Testis (tissue), 3 donors: ENCODE data around the gene C2orf68. TPM values are rescaled to one million over a fixed set of nuclear protein-coding genes. Genes with fewer than 3 reads are reported as not detected.

ENCODE experiments used
- DNase-seq: peaks from one replicate; pipeline ENCODE4 v3.0.0-alpha.2; 2019
- H3K27ac ChIP-seq, 2 donors: fragments of 200-600 bp; sonication (generic); one replicate each; pipeline ENCODE4 v1.5.1; 2019
- H3K27me3 ChIP-seq: fragments of 200-600 bp; sonication (generic); one replicate; pipeline ENCODE4 v1.5.1; 2019
- H3K36me3 ChIP-seq: fragments of 200-600 bp; sonication (generic); one replicate; pipeline ENCODE4 v1.5.1; 2017; ENCODE audit warnings: low read depth; ENCODE audit errors: missing control alignments
- H3K4me1 ChIP-seq: fragments of 200-600 bp; sonication (generic); one replicate; pipeline ENCODE4 v1.5.1; 2019
- H3K4me3 ChIP-seq, 2 donors: fragments of 200-600 bp; sonication (generic); one replicate each; pipeline ENCODE4 v1.5.1; 2017 to 2019
- H3K9me3 ChIP-seq: fragments of 200-600 bp; sonication (generic); one replicate; pipeline ENCODE4 v1.5.1; 2017
- CTCF ChIP-seq, 3 experiments: fragments of 450-650 bp in 2 of 3; fragments of 200-600 bp in 1 of 3; sonication (generic) in 1 of 3; IDR thresholded peaks; one replicate each; pipeline ENCODE4 v1.5.1; 2016 to 2019; ENCODE audit warnings: antibody characterized with exemption in 3 of 3, mild to moderate bottlenecking in 2 of 3, moderate library complexity in 1 of 3
- POLR2A ChIP-seq: fragments of 450-650 bp; IDR thresholded peaks from one replicate; pipeline ENCODE4 v1.6.1; 2017; ENCODE audit warnings: antibody characterized with exemption, mild to moderate bottlenecking, moderate library complexity
- WGBS, 2 donors: methylation state at CpG; one replicate each; pipeline ENCODE4 v1.1.5; 2018; 5-methylcytosine and 5-hydroxymethylcytosine counted together
- intact Hi-C: fragments of 100-400 bp; cut with DNase I; formaldehyde crosslinking; loops from one replicate; pipeline ENCODE4 v1.15.1; 2023; ENCODE audit warnings: low total_unique reads
- polyA plus RNA-seq: library from polyadenylated mRNA; stranded (reverse); fragments of 350-450 nt; fragmentation: Illumina TruSeq; extraction: RNeasy Lipid Tissue Mini Kit (QIAGEN cat#74804); gene quantifications from one replicate; pipeline ENCODE4 v1.2.3, GENCODE V29; 2014; ENCODE audit warnings: low read depth, low replicate concordance; ENCODE audit not compliant: insufficient read depth
- total RNA-seq, 2 donors: library from RNA; depleted of rRNA; stranded (reverse); fragments of >200 nt; gene quantifications; one replicate each; pipeline ENCODE4 v1.2.3, GENCODE V29; 2016

C2orf68 gene
- total and polyA plus RNA-seq, 3 donors from 2014 or later, result 22.9 to 55.7 (median 37.6) TPM

- Histone ChIP-seq H3K27me3 (no peaks in the 10 kb centered on the region), H3K4me3 (no peak overlapping the region), H3K27ac (peak overlapping the region; percentile 36 to 50), H3K36me3 (no peaks in the 10 kb centered on the region), H3K9me3 (no peaks in the 10 kb centered on the region), H3K4me1 (peaks cover 5% of the 10 kb centered on the region)
- 37 to 48% methylated on average over 4 of the region's 4 CpGs for WGBS, 2 donors
- DNase-seq, result peak; percentile 57
- no peak for TF ChIP-seq CTCF (IDR thresholded peaks at IDR 0.05)
- no peak for TF ChIP-seq POLR2A
- intact Hi-C loops, result no loop called here
These were observed 23.8 kb upstream of the C2orf68 start for GRCh38 chr2:85635636-85636035.

GRCh38 chr2:85635011-85635410 lies 23.1 kb upstream of the C2orf68 start:
- intact Hi-C loops, result no loop called here
- Histone ChIP-seq H3K4me3 (no peak overlapping the region), H3K4me1 (peaks cover 5% of the 10 kb centered on the region), H3K27ac (peak overlapping the region; percentile 36 to 50), H3K27me3 (no peaks in the 10 kb centered on the region), H3K9me3 (no peaks in the 10 kb centered on the region), H3K36me3 (no peaks in the 10 kb centered on the region)
- DNase-seq, result no peak
- 74 to 76% methylated on average over 8 of the region's 8 CpGs for WGBS, 2 donors
- no peak for TF ChIP-seq CTCF (IDR thresholded peaks at IDR 0.05)
- no peak for TF ChIP-seq POLR2A

GRCh38 chr2:85631316-85631715 lies 19.4 kb upstream of the C2orf68 start:
- Histone ChIP-seq H3K36me3 (no peaks in the 10 kb centered on the region), H3K27me3 (no peaks in the 10 kb centered on the region), H3K9me3 (no peaks in the 10 kb centered on the region), H3K27ac (no peak overlapping the region), H3K4me3 (no peak overlapping the region), H3K4me1 (no peaks in the 10 kb centered on the region)
- DNase-seq, result no peak
- 90 to 96% methylated on average over 3 of the region's 3 CpGs for WGBS, 2 donors
- TF ChIP-seq POLR2A, result no peak
- TF ChIP-seq CTCF (IDR thresholded peaks at IDR 0.05), result no peak
- intact Hi-C loops, result no loop called here

DNA sequence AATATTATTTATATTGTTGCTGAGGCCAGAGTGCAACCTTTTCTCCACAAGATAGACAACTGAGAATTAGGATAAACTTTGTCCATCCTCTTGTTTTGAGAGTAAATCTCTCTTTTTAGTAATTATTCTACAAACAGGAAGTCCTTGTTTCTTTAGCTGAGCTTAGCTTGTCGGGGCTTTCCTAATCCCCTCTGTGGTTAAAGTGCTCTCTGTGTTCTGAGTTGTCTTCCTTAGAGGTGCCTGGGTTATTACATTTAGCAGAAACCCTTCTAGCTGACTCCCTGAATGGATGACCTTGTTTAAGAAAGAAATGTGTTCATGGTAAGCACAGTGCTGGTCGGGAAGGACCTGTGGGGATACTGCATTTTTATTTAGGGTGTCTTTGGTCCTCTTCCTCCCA lies 16.8 kb upstream of the C2orf68 start:
- H3K36me3 ChIP-seq, result no peaks in the 10 kb centered on the region
- H3K27ac ChIP-seq, result no peak overlapping the region
- no peaks in the 10 kb centered on the region for H3K27me3 ChIP-seq
- no peaks in the 10 kb centered on the region for H3K4me1 ChIP-seq
- no peak overlapping the region for H3K4me3 ChIP-seq
- no peak for TF ChIP-seq CTCF (IDR thresholded peaks at IDR 0.05)
- TF ChIP-seq POLR2A, result no peak
- no peak for DNase-seq
- intact Hi-C loops, result no loop called here
- 84 to 90% methylated on average over 2 of the region's 2 CpGs for WGBS, 2 donors
- no peaks in the 10 kb centered on the region for H3K9me3 ChIP-seq

DNA sequence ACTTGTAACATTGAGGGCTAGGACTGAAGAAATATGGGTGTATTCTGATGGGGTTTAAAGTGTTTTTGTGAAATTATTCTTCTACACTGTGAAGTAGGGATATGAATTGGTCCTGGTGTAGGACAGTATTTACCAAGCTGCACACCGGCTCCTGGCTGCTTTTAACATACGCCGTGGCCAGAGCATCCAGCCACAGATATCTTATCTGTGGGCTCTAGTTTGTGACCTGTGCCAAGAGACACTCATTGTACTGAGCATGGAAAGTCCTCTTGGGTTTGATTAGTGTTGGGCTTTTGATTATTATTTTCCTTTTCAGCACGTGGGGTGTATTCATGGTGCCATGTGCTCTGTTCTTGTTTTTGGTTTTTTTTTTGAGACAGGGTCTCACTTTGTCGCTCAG lies 12.1 kb upstream of the C2orf68 start:
- WGBS, 2 donors, result 63 to 77% methylated on average over 5 of the region's 5 CpGs
- no peaks in the 10 kb centered on the region for H3K4me1 ChIP-seq
- TF ChIP-seq POLR2A (no peak), CTCF (IDR thresholded peaks at IDR 0.05) (no peak)
- H3K36me3 ChIP-seq, result no peaks in the 10 kb centered on the region
- H3K4me3 ChIP-seq, result no peak overlapping the region
- H3K27ac ChIP-seq, result no peak overlapping the region
- no peaks in the 10 kb centered on the region for H3K9me3 ChIP-seq
- H3K27me3 ChIP-seq, result no peaks in the 10 kb centered on the region
- DNase-seq, result no peak
- intact Hi-C loops, result no loop called here
